HG03571 (cell line): ENCODE measurements around the gene NTNG2.

Source experiments
- ATAC-seq: cut with Tn5 transposase; IDR thresholded peaks from one replicate; pipeline ENCODE4 v1.9.1; 2021; ENCODE audit not compliant: unreplicated experiment

The NTNG2 gene

DNA sequence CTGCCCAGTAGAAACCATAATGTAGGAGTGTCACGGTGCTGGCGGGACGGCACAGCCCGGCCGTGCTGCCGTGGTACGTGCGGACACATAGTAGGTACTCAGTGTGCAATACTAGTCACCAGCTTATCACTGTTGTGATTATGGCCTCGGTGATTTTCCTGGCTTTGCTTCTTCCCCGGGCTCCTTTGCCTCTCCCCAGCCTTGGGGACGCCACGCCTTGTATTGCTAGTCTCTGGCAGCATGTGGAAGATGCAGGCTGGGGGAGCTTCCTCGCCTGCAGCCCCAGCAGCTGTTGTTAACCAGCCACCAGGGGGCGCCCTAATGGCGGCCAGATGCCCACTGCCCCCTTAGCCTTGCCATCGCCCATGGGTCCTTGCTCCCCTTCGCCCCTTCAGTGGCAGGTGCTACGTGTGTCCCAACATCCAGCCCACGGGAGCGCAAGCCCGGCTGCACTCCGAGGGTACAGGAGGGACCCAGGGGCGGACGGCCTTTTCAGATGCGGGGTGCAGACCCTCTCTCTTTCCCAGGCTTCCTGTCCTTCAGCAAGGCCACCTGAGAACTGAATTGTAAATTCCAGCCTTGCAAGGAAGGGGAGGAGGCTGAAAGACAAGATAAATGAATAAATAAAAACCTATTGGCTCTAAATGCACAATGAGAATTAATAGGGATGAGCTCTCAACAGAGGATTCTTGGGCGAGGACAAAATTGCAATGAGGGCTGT is 8.0 kb downstream of the NTNG2 start:
- no peak for ATAC-seq

DNA sequence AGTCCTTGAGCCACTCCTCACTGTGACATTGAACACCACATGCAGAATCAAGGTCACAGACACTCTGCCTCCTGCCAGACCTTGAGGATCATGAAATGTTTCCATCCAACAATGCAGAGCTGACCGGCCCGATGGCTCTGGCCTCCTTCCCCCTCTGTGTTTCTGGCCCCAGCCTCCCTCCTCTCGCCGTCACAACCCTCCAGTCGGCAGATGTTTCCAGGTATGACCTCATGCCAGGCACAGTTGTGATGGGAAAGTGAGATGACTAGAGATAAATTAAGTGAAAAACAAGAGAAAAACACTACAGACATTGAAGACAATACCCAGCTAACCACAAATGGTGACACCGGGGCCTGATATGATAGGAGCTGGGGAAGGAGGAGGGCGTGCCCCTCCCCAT is 9.8 kb downstream of the NTNG2 start:
- ATAC-seq, result no peak

DNA sequence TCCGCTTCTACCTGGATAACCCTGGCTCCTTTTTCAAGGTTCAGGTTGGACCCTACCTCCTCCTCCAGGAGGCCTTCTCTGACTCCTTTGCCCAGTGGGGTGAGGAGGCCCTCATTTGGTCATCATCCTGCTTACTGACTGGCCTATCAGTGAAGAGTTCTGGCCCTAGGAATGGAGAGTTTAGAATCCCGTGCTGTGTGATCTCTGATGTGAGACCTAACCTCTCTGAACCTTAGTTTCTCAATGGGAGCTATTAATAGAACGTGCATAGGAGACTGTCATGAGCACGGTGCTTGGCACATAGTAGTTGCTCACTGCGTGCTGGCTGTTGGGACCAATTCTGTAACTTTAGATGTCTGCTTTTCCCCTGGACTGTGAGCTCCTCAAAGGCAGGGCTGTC is 10.3 kb downstream of the NTNG2 start:
- ATAC-seq, result no peak

DNA sequence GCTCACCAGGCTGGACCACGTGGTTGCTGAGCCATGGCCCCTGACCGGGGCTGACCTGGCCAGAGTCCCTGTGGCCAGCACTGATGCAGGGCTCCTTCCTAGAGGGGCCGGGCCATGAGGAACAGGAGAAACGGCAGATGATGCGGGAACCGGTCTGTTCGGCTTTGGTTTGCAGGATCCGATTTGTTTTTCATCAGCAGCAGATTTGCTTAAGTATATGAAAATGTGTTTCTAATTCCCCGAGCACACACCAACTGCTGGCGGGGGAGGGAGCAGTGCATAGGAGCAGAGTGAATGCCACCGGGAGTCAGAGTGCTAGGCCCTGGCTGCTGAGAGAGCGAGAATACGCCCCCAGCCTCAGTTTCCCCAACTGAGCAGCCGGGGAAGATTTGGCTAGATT is 13.6 kb downstream of the NTNG2 start:
- no peak for ATAC-seq

DNA sequence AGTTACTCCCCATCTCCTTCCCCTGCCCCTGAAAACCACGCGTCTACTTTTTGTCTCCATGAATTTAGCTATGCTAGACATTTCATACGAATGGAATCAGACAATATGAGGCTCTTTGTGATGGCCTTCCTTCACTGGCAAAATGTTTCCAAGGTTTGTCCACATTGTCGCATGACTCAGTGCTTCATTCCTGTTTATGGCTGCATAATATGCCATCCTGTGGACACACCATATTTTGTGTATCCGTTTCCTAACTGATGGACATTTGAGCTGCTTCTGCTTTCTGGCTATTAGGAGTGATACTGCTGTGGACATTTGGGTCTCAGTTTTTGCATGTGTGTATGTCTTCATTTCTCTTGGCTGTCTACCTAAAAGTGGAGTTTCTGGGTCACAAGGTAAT is 14.5 kb downstream of the NTNG2 start:
- ATAC-seq, result no peak

DNA sequence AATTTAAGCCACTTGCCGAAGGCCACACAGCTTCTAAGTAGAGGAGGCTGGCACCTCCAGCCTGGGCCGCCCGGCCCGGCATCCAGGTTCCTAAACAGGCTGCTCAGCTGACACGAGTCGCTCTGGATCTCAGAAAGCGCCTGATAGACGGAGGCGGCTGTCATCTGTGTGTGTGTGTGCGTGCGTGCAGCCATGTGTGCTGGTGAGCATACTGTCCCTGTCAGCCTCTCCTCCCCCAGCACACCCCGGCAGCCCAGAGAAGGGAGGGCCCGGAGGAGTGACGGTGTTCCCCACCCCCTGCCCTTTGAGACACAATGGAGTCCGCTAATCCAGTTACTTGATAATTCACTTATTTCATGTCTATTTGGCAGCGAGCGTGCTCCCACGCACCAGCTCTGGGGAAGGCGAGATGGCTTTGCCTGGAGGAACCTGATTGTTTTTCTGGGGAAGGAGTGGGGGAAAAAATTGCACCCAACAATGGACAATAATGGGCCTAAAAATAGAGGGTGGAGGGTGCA is 20.0 kb downstream of the NTNG2 start:
- no peak for ATAC-seq

DNA sequence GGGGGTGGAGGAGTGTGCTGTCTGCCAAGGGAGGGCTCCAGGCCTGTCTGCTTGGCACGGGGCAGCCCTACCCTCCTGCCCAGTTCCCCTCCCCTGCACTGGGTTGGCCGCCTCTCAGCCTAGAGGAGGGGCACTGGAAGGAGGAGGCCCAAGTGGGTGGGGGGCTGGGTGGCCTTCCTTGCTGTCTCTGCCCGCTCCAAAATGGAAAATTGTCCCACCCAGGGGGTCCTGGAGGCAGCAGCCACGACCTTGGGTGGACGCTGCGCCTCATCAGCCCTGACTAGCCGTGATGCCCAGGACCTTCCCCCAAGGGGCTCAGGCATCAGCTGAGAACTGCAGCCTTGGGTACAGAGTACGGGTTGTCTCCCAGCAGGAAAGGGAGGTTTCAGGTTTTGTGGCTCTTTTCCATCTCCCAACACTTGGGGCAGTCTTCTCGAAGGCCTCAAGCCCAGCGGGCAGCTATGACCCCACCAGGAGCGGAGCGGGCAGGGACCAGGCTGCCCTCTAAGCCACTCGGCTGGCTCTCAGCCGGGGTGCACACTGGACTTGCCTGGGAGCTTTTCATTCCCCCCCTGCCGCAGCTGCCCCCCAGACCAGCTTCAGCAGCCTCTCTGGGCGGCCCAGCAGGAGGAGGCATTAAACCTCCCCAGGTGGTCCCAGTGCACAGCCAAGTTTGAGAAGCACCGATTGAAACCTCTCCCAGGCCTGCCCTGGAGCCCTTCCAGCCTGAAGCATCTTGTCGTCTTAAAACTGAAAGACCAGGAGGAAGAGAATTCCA is 20.6 kb downstream of the NTNG2 start:
- ATAC-seq, result no peak

DNA sequence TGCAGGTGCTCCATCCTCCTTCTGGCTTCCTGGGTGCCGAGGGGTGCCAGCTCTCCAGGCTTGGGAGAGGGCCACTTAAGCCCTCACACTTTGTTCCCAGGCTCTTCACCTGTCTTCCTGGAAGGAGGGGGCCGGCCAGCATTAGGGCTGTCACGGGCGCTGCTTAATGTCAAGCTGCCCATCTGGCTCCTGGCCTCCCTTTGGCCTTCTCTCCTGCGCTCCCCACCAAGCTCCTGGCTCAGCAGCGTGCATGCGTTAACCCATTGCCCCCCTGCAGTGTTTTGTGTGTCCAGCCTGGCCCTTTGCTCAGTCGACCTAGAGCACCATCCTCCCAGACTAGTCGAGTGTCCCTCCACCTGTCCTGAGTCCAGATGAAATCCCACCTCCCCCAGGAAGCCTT is 21.3 kb downstream of the NTNG2 start:
- ATAC-seq, result no peak

DNA sequence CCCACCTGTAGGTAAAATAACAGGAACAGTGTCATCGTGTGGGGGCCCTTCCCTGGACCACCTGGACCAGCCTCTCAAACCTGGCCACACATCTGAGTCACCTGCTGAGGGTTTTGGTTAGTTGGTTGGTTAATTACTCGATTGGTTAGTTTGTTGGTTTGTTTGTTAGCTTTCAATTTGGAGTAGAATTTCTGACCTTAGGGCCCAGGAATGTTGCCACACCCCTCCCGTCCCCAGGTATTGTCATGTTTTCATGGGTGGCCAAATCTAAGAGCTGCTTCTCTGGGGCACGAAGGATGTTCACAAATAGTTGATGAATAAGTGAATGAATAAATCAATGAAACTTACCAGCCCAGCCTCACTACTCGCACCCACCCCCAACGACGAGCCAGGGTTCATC is 21.9 kb downstream of the NTNG2 start:
- ATAC-seq, result no peak

DNA sequence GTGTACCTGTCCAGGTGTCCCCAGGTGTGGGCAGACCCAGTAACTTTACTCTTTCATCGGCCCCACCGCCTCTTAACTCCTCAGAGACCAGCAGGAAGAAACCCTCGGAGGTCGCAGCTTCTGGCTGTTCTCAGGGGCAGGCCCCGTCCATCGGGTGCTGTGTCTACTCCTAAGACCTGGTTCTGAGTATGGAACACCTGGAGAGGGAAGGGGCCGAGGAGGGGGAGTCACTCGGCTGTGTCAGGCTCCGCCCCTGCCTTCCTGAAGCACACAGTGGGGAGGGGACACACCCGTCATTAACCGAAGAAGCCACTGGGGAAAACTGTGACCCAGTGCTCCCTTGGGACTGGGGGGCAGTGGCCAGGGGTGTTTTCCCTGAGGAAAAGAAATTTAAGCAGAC is 22.3 kb downstream of the NTNG2 start:
- ATAC-seq, result no peak

DNA sequence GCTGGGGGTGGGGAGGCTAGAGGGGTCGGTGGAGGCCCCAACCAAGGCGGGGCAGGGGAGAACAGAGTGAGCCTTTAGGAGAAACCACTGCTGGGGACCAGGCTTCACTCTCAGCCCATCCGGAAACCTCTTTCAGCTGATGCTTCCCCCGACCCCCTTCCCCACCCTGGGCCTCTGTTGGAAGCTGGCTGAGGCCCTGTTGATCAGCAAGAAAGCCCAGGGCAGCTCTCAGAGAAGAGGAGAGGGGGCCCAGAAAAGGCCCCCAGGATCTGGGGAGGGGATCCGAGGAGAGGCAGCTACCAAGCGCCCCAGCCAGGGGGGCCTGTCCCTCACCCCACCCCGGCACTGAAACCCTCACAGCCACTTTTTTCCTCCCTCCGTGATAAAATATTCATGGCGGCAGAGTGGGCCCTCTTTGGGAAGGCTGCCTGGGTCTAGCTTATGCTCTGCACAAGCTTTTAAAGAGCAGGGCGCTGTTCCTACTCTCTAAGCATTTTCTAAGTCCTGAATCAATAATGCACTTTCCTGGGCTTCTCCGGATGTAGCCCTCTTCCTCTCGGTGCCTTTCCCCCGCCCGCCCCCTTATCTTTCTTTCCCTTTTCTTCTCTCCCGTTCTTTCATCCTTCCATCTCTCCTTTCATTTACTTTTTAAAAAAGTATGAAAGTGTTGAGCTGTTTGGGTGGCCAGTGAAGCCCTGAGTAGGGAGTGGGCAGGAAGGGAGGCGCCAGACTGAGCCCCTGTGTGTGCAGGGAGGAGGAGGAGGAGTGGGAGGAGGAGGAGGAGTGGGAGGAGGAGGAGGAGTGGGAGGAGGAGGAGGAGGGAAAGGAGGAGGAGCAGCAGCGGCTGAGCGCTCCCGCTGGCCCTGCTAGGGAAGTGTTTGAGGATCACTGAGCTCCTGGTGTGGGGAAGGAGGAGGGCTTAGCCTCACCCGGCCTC is 23.5 kb downstream of the NTNG2 start:
- ATAC-seq, result no peak

DNA sequence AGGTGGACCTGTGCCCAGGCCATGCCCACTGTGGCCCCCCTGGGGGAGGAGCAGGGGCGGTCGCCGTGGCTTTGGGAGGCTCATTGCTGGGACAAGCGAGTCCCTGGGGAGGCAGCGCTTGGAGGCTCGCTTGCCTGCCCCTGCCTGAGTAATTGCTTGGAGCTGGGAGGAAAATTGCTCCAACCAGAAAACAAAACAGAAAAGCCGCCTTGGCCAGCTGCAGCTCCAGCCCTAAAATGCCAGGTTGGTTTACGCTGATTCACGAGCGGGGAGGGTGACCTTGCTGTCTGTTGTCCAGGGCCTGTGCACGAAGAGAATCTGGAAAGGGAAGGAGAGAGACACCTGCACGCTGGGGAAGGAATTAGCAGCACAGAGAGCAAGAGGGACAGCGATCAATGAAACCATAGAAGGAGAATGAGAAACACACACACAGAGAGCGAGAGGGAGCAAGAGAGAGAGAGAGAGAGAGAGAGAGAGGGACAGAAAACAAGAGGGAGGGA is 25.3 kb downstream of the NTNG2 start:
- no peak for ATAC-seq

DNA sequence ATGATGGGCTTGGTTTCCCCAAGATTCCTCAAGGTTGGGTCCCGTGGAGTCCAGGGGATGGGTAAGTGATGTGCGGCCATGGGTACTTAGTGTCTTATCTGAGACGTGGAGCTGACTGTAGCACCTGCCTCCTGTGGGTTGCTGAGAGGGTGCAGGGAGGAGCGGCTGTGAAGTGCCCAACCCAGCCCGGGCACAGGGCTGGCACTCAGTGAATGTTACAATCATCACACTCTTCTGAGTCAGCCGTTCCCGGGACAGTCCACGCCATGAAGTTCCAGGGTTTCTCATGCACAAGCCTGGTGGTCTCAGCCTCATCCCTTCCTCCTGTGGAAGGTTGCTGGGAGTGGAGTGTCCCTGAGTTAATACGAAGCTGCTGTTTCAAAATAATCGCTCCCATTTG is 29.1 kb downstream of the NTNG2 start:
- ATAC-seq, result no peak

DNA sequence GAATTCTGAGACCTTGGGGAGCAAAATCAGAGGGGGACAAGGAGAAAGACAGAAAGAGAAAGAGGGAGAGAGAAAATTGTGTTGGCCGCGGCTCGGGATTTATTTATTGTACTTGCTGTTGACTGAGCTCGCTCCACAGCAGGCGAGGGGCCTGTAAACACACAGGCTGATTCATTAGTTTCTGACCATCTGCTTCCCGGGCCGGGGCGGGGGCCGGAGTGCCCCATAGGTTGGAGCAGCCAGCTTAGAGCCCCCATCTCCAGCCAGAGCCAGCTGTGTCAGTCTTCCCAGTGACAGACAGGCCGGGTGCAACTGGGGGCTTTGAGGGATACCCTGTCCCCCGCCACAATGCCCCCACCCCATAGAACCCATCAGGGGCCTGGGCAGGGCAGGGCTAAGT is 30.9 kb downstream of the NTNG2 start:
- no peak for ATAC-seq

DNA sequence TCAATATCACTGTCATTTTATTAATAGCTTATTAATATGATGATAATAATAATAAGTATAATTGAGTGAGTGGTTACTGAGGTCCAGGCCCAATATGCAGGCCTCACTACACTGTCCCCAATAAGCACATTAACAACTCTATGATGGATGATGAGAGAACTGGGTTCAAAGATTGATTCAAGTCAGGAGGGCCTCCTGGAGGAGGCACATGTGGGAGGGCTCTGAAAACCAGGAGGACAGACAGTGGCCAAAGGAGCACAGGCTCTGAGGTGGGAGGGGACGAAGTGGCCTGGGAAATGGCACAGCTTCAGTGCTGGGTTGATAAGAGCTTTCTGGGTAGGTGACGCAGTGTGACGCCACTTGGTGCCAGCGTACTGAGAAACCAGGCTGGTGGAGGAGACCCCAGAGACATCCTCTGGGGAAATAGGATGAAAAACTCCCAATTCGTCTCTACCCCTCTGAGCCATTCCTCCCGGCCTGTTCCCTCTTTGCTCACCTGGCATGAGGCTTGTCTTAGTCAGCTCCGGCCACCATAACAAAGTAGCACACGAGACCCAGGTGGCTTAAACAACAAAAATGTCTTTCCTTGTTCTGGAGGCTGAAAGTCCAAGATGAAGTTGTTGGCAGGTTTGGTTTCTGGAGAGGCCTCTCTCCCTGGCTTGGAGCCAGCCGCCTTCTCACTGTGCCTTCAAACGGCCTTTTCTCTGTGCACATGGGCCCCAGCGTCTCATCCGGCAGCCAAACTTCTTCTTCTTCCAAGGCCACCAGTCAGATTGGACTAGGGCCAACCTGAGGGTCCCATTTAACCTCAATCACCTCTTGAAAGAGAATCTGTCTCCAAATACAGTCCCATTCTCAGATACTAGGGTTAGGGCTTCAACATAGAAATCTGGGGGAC is 31.6 kb downstream of the NTNG2 start:
- no peak for ATAC-seq

DNA sequence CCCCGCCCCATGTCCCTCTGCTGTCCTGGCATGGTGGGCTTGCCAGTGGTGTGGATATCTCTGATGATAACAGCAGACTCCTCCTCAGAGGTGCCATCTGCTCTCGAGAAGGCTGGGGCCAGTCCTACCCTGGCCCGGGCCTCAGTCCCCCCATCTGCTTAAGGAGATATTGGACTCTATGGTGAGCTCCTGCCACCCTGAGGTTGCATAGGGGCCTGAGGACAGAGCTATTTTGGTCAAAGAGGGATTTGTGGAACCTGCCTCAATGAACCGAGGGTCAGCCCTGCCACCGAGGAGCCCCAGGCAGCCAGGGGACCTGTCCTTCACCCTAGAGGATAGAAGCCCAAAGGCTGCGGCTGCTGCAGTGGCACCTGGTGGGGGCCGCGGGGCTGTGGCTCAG is 32.6 kb downstream of the NTNG2 start:
- no peak for ATAC-seq

DNA sequence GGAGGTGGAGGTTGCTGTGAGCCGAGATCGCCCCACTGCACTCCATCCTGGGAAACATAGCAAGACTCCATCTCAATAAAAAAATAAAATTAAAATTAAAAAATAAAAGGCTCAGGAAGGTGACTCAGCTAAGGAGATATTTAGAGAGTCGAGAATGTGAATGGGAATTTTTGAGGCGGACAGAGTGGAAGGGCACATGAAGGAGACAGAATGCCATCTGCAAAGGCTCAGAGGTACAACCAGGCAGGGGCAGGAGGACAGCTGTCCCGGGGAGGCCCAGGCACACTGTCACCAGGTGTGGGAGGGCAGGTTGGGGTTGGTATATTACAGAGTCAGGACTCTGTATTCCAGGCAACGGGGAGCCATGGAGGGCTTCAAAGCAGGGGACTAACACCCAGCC is 35.5 kb downstream of the NTNG2 start:
- ATAC-seq, result no peak

DNA sequence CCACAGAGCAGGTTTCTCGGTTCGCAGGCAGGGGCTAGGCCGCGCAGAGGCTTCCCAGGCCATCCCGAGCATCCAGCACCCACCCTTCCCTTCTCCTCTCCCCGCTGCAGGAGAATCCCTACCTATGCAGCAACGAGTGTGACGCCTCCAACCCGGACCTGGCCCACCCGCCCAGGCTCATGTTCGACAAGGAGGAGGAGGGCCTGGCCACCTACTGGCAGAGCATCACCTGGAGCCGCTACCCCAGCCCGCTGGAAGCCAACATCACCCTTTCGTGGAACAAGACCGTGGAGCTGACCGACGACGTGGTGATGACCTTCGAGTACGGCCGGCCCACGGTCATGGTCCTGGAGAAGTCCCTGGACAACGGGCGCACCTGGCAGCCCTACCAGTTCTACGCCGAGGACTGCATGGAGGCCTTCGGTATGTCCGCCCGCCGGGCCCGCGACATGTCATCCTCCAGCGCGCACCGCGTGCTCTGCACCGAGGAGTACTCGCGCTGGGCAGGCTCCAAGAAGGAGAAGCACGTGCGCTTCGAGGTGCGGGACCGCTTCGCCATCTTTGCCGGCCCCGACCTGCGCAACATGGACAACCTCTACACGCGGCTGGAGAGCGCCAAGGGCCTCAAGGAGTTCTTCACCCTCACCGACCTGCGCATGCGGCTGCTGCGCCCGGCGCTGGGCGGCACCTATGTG is 36.1 kb downstream of the NTNG2 start:
- no peak for ATAC-seq

DNA sequence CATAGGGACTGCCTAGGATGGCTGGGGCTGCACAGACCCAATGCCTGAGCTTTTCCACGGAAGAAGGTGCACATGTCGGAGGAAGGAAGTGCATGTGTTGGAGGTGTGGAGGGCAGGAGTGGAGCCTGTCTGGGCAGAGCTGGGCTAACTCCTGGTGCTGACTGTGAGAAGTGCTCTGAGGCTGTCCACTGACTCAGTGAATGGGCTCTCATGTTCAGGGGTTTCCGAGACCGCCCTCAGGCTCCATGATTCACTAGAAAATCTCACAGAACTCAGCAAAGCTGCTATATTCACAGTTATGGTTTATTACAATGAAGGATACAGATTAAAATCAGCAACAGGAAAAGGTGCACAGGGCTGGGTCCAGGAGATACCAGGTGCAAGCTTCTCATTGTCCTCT is 37.2 kb downstream of the NTNG2 start:
- ATAC-seq, result no peak

DNA sequence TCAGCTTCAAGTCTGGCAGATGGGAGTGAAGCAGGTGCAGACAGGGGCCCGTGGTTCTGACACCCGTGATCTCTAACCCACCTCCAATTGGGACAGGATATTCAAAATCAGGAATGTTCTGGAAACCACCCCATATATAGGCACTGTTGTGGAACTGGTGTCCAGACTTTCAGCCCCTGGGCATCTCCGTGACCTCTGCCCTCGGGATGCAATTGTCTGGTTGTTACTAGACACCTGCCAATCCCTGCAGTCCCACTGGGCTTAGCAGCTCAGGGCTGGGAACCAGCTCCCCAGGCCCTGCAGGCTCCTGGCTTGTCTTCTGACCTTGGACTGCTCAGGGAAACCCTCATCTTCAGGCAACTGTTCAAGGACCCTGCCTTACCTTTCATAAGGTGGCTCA is 38.8 kb downstream of the NTNG2 start:
- ATAC-seq, result no peak
